ENCODE results near the gene NUTM1. TPM values are rescaled to one million over a fixed set of nuclear protein-coding genes. Genes with fewer than 3 reads are reported as not detected.

The NUTM1 gene
- polyA plus RNA-seq, 2 of the 4 experiments (the other 2 are of a cell fraction): not detected

- POLR2A ChIA-PET: no interaction called here
- DNase-seq (ENCODE audit: low read depth in 1 of 2, low spot score in 1 of 2) (no peak), ATAC-seq (no peak), FAIRE-seq (no peak)
- Histone ChIP-seq H3K4me3 (no peak overlapping the region), H3K9me3 (no peaks in the 10 kb centered on the region), H3K27ac (no peak overlapping the region), H3K4me2 (no peak overlapping the region), H3K4me1 (no peaks in the 10 kb centered on the region)
- TF ChIP-seq TFCP2L1 (CRISPR knock-in tag; IDR thresholded peaks at IDR 0.05): no peak
- TF ChIP-seq SREBF2 (IDR thresholded peaks at IDR 0.05): no peak
- TF ChIP-seq NR3C1 (IDR thresholded peaks at IDR 0.05): no peak
- TF ChIP-seq MYC (IDR thresholded peaks at IDR 0.05; ENCODE audit: borderline replicate concordance, low read length): no peak
- no peak for TF ChIP-seq CBX8 (IDR thresholded peaks at IDR 0.05)
- TF ChIP-seq BCL3 (IDR thresholded peaks at IDR 0.05): no peak
- no peak for TF ChIP-seq FOSL2 (IDR thresholded peaks at IDR 0.05)
- TF ChIP-seq FOSL2 (CRISPR knock-in tag; IDR thresholded peaks at IDR 0.05): no peak
- WGBS (ENCODE audit: missing lambda C conversion rate): 93% methylated on average over 2 of the region's 2 CpGs
- CTCF ChIA-PET: interaction anchor here (0.8 to 5.0 kb wide), 5 partner anchors 10 to 291 kb away, joined by 3 to 42 read pairs (median 4); partner anchors contain the start of genes LPCAT4, NOP10 and NUTM1
Measured at GRCh38 chr15:34353627-34354026, 10.5 kb downstream of the NUTM1 start.

GRCh38 chr15:34354286-34354685, 11.2 kb downstream of the NUTM1 start:
- Histone ChIP-seq H3K4me3 (no peak overlapping the region), H3K27ac (no peak overlapping the region), H3K4me2 (no peak overlapping the region), H3K9me3 (no peaks in the 10 kb centered on the region), H3K4me1 (peaks cover under 1% of the 10 kb centered on the region; the same call in 1 of the 3 replicates)
- WGBS (ENCODE audit: missing lambda C conversion rate): 81% methylated on average over 7 of the region's 7 CpGs
- no peak for ATAC-seq
- no peak for TF ChIP-seq ZFP36 (IDR thresholded peaks at IDR 0.05; ENCODE audit: borderline replicate concordance, partially characterized antibody)
- TF ChIP-seq MYC (IDR thresholded peaks at IDR 0.05; ENCODE audit: borderline replicate concordance, low read length): no peak
- TF ChIP-seq HMGXB4 (CRISPR knock-in tag; IDR thresholded peaks at IDR 0.05; ENCODE audit: borderline replicate concordance): no peak
- no peak for TF ChIP-seq CTCF (IDR thresholded peaks at IDR 0.05)
- CTCF ChIA-PET: interaction anchor here (0.9 to 5.0 kb wide), 4 partner anchors 9 to 17 kb away, joined by 3 to 42 read pairs (median 20); partner anchors contain the start of genes LPCAT4, NOP10, NUTM1 and SLC12A6
- no peak for FAIRE-seq
- POLR2A ChIA-PET: interaction anchor here (1.8 kb wide), 1 partner anchor 12 kb away, joined by 9 read pairs; the partner anchor contains the start of gene LPCAT4
- DNase-seq (ENCODE audit: low read depth in 1 of 2, low spot score in 1 of 2): no peak

- no peak overlapping the region for H3K4me2 ChIP-seq
- 90% methylated on average over 9 of the region's 9 CpGs for WGBS (ENCODE audit: missing lambda C conversion rate)
- DNase-seq (ENCODE audit: low read depth in 1 of 2, low spot score in 1 of 2) (no peak), FAIRE-seq (no peak), ATAC-seq (no peak)
- H3K4me3 ChIP-seq: no peak overlapping the region
- H3K4me1 ChIP-seq: peaks cover 8% of the 10 kb centered on the region; the same call in 2 of the 3 replicates
- ChIA-PET CTCF (interaction anchor here (0.8 to 5.0 kb wide), 6 partner anchors 8 to 114 kb away, joined by 3 to 42 read pairs (median 4); partner anchors contain the start of genes LPCAT4, NOP10, NUTM1 and SLC12A6), POLR2A (interaction anchor here (1.8 kb wide), 1 partner anchor 11 kb away, joined by 9 read pairs; the partner anchor contains the start of gene LPCAT4)
- H3K9me3 ChIP-seq: no peaks in the 10 kb centered on the region
- H3K27ac ChIP-seq: no peak overlapping the region
- TF ChIP-seq ZSCAN20 (CRISPR knock-in tag; IDR thresholded peaks at IDR 0.05) (no peak), HOXB5 (CRISPR knock-in tag; IDR thresholded peaks at IDR 0.05) (no peak), SREBF2 (IDR thresholded peaks at IDR 0.05) (no peak), GATA3 (IDR thresholded peaks at IDR 0.05; ENCODE audit: borderline replicate concordance) (no peak), ZNF302 (CRISPR knock-in tag; IDR thresholded peaks at IDR 0.05) (no peak), E2F6 (IDR thresholded peaks at IDR 0.05; ENCODE audit: borderline replicate concordance, low read depth) (no peak), HOXB13 (CRISPR knock-in tag; IDR thresholded peaks at IDR 0.05; ENCODE audit: low read depth) (no peak), BCL3 (IDR thresholded peaks at IDR 0.05) (no peak), JUNB (IDR thresholded peaks at IDR 0.05) (no peak)
Measured at GRCh38 chr15:34355241-34355640, 12.1 kb downstream of the NUTM1 start.
